Activated CD8-positive, alpha-beta memory T cell treated with anti-CD3 and anti-CD28 coated beads, Interleukin-2, amount 50 U/mL, for 24 hours (primary cell): ENCODE data around the gene MROH9.
"Not testable (repeated sequence)": the region's sequence is repeated elsewhere in the genome, so short reads cannot be mapped to it uniquely, and the experiment has no call there.

Experiments used
- DNase-seq: peaks from one replicate; pipeline ENCODE4 v3.0.0-alpha.2; 2020; ENCODE audit errors: extremely low read depth

Gene MROH9, protein sequence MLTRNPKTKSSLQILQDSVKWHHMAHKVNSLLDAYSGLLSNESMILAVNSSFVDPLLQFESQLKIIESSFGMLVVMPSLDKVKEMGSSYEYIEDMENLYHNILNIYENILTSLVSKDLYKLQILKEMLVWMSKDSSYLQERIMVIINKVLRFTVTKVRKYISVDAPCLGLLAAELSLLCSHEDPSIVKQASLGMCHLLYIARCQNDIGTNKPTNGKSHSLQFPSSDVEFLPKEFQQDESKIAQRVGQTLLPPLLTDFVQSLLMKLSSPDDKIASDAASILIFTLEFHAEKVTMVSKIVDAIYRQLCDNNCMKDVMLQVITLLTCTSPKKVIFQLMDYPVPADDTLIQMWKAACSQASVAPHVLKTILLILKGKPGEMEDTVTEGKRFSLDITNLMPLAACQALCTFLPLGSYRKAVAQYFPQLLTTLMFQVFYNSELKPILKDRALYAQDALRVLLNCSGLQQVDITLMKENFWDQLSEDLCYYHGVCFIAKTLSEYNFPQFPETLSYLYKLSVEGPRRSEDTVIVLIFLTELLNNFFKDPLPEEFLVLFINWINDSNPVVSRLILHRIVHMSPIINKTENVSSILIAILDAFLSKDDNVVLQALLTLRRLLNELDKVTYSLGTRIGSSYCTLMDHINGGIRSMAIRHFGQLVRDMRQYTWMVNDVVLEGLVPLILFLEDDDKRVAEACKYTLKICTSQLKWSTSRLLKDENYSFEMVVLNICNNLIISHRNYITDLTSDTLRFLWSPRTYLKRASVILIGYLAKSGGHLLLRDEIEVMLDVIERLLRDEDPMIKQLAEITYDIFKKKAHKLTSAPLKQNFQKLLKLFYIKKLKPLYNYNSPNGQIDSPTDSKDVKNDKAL

DNA sequence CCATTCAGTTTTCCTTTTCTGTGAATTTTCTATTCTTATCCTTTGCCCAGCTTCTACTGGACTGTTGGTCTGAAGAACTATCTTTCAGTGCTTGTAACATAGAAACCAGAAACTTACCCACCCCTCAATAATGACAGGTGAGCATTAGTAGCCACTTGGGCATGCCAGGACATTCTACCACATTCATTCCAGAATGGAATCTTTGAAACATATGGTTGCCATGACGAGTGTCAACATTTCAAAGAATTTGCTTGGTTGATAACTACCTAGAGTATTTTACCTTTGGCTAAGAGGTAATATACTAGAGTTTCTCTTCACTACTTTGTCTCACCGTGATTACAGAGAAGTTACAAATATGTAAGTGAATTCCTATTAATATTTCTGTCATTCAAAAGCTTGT is at the start of gene MROH9:
Gene MROH9, plus strand, starts transcription at position 304 of the 400 bp plus-strand sequence. CDS start 10,023 bp downstream, outside the sequence.
- no peak for DNase-seq

DNA sequence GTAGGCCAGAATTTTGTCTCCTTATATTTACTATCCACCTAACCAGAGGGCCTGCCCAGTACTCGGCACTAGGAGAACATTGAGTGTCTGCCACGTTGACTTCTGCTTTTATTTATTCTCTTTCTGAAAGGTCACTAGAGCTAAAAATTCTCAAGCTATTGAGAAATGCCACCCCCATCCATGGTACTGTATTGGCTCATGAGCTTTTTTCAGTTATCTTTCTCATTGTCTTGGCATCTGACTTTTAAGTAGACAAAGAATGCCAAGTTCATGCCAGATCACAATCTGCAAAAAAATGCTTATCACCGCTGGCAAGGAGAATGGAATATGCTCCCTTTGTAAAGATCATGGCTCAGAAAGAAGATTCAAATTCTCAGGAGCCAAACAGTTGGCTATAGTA is 49.8 kb upstream of the MROH9 start:
- no peak for DNase-seq

DNA sequence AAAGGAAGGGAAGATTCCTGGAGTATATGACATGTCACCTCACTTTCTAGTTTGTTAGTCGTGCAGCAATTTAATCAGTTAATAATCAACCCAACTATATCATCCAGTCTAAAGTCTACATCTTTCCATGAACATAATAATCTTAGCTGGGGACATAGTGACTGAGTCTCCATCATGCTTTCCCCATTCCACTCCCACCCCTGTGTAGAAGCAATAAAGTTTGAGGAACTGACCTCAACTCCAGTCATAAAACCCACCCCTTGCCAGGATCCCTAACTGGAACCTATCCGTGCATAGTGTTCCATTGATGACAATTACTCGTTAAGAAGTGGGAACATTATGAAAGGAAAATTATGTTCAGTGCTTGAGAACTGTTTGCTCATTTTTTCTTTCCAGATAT is 48.9 kb upstream of the MROH9 start:
- no peak for DNase-seq

DNA sequence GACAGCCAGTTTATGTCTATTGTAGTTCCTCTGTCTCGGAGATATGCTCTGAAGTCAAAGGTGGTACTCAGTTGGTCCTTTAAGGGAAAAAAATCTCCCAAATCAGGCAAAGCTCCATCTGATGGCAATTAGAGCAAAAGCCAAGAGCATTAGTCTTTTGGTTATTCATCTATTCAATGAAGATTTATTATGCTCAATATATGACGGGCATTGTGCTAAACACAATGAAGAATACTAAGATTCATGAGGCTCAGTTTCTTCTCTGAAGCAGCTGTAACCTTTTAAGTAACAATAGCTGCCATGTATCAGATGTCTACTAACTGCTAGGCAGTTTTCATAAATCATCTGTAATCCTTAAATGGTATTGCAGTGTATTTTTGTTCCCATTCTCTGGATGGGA is 47.6 kb upstream of the MROH9 start:
- no peak for DNase-seq

DNA sequence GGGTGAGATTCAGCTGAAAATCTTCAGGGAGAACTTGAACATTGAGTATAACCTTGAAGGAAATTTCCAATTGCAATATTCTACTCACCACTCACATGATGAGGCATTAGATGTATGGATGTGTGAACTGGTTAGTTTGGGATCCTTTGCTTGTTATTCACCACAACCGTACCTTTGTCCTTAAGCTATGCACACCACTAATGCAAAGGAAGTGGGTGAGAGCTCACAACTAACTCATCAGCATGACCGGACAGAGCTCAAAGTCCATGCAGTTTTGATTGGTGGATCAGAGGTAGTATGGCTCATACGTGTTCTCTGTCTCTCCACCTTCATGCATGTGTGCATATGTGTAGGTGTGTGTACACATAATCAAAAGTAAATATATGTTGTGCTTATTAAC is 43.5 kb upstream of the MROH9 start:
- no peak for DNase-seq

DNA sequence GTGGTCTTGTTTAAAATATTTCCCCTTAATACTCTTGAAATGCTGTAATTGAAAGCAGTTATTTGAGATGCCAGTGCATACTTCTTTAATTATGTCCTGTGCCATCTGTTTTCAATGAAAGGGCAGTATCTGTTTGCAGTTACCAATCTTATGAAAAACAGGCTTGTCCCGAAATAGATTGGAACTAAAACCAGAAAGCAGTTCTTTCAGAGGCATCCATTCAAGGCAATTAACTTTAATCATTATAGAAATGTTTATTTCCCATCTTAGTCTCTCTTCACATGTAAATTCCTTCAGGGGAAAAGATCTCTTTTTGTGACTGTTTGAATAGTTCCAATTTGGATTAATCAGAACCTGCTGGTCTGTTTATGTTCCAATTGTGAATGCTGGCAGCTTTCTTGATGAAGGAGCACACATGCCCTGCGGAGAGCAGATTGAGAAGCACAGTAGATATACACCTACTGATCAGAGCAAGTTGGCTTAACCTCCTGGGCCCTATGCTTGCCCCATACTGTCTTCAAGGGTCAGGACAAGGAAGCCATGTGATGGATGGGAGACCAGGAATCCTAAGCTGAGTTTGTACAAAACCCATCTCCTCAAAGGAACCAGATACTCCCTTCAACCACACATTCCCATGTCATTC is 41.6 kb upstream of the MROH9 start:
- no peak for DNase-seq

DNA sequence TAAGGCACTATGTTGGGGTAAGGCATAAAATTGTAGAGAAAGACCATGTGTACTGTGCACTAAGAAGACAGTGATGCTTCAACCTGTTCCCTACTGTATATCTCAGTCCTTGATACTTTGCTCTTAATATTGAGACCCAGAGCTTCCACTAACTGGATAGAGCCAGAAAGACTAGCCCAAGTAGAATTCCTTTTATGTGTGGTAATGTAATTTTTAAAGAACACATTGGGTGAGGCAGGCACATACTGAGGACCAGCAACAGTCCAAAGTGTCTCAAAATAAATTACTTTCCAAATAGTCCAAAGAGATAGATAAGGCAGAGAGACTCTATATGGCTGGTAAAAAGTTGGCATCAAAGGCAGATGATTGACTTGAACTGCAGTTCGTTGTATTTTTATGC is 31.4 kb upstream of the MROH9 start:
- no peak for DNase-seq

DNA sequence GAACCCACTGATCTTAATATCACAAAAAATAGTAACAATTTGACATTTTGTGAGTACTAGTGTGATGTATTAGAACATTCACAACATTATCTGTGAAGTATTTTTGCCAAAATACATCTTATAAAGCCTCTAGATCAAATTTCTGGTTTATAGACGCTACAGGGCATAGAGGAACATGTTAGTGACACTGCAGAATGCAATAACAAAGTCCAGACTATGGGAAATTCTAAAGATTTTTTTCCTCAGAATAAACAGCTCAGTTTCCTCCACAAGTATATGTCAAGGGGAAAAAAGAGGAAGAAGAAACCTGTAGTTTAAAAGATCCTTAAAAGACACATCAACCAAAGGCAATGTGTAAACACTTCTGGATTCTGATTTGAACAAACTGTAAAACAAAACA is 26.4 kb upstream of the MROH9 start:
- DNase-seq: no peak

DNA sequence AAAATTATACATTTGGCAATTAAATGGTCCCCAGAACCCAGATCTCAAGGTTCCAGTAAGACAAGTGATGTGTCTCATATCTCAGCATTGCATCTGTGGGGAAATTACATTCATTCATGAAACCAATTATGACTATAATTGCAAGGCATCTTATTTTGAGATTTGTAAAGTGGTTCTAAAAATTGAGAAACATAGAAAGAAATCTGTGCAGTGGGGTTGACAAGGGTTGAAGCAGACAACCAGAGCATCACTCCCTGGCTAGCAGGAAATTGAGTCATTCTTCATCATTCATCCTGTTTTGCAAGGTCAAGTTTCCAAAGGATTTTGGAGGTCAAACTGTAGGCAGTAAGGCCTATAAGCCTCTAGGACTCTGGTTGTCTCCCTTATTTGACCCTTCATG is 25.1 kb upstream of the MROH9 start:
- DNase-seq: no peak

DNA sequence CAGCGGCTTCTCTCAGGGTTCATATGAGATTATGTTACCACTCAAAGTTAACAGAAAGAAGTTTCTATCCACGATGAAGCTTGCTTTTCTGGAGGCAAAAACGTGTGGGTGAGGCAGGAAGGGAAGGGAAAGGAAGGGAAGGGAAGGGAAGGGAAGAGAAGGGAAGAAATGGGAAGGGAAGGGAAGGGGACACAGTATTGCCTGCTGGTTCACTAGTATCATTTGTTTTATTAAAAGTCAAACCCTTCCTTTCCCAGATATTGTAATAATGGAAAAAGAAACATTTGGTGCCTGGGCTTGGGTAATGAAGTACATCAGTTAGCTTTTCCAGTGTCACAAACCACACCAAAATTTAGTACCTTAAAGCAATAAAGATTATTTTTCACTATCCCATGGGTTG is 18.0 kb upstream of the MROH9 start:
- no peak for DNase-seq

DNA sequence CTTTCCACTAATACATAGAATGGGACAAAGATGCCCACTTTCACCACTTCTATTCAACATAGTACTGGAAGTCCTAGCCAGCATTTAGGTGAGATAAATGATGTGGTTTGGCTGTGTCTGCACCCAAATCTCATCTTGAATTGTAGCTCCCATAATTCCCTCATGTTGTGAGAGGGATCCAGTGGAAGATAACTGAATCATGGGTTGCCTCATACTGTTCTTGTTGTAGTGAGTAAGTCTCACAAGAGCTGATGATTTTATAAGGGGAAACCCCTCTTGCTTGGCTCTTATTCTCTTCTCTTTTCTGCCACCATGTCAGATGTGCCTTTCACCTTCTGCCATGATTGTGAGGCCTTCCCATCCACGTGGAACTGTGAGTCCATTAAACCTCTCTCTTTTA is 10.7 kb upstream of the MROH9 start:
- not testable (repeated sequence) for DNase-seq

DNA sequence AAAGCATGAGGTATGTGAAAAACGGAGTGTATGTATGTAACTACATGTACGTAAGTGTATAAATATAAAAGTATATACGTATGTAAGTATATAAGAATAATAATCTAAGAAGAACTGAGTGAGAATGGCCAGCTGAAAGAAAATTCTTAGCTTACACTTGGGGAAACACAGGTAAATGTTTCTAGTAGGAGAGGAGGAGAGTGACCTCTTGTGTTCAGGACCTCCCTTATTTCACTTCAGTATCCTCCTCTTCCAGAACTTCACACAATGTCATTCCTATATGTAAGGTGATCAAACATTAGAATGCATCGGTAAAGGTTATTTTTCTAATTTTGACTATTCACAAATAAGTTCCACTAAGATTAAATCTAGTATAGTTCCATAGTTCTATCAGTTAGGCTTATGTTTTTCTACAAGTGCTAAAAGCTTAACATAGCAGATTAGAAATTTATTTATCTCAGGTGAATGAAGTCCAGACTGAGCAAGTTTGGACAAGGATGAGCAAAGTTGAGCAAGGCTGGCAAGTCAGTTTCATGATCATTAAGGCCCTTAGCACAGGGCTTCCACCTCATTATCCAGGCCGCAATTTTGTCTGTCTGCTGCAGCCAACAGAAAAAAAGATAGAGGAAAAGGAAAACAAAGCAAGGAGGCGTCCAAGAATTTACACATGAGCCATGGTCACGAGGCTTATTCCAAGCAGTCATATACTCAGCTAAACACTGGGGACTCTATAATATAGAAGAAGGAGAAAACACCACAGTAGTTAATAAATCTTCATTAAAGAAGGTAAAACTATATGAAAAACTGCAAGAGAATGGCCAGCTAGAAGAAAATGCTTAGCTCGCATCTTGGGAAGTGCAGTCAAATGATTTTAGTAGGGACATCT is 7.1 kb upstream of the MROH9 start:
- no peak for DNase-seq

DNA sequence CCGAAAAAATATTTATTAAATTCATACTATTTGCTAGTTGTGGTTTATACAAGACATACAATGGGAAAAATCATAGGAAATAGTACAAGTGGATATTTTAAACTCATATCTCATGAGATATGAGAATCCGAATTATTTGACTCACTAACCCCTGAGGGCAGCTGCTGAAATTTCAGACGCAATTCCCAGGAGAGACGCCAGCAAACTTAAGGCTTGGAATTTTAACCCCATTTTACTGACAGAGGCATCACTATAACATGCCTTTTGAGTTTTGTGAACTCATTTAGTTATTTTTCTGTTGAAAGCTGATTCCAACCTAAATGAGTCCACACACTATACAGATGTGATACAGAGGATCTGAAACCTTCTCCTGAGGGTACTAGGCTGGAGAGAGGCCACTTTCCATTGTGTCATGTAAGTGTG is 5.9 kb upstream of the MROH9 start:
- DNase-seq: no peak

DNA sequence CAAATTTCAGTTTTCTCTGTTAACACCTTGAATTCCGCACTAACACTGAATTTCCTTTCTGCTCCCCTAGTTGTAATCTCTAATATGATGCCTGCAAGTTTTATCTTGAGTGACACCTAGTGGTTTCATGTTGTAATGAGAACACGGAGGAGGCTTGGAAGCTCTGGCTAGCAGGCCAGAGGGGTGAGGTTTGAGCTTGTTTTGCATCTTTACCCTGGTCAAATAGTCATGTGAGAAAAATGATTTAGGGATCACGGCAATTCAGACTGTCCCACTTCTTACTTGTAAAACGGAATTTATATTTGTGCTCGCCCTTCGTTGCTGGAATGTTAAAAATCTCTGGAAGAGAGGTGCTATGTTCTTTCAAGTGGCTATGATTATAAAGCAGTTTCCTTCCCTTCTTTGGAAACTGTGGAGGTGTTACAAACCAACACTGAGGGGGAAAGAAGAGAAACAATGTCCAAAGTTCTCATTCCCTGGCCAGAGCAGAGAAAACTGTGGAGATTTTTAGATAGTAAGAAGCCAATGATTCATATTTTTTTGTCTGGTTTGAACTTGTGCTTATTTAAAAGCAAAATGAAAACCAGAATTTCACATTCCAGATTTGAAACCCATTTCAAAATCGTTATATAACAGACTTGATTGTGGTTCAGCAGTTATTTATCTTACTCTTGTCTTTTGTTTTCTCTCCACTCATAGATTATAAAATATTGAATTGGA is 5.3 kb upstream of the MROH9 start:
- DNase-seq: no peak

DNA sequence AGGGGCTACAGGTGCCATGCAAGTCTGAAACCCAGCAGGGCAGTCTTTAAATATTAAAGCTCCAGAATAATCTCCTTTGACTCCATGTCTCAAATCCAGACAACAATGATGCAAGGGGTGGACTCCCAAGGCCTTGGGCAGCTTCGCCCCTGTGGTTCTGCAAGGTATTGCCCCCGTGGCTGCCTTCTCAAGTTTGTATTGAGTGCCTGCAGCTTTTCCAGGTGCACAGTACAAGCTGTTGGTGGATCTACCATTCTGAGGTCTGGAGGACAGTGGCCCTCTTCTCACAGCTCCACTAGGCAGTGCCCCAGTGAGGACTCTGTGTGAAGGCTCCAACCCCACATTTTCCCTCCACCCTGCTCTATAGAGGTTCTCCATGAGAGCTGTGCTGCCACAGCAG is 3.7 kb upstream of the MROH9 start:
- DNase-seq: no peak

DNA sequence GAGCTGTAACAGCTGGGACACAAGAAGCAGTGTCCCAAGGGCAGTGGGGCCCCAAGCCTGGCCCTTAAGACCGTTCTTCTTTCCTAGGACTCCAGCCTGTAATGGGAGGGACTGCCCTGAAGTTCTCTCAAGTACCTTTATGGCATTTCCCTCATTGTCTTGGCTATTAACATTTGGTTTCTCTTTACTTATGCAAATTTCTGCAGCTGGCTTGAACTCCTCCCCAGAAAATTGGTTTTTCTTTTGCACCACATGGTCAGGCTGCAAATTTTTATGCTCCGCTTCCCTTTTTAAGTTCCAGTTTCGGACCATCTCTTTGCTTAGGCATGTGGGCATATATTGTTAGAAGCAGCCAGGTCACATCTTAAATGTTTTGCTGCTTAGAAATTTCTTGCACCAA is 3.1 kb upstream of the MROH9 start:
- no peak for DNase-seq

DNA sequence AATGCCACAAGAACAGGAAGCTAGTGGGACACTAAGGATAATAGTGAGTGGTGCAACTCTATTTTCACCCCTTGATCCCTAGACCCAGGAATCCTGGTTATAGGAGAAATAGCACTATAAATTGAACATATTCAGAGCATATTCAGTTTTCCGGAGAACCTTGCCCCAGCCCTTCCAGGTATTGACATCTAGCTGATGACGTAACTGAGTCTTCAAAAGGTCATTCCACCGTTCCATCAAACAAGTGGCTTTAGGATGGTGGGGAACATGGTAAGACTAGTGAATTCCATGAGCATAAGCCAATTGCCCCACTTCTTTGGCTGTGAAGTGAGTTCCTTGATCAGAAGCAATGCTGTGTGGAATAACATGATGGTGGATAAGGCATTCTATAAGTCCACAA is 2.9 kb downstream of the MROH9 start:
- no peak for DNase-seq

DNA sequence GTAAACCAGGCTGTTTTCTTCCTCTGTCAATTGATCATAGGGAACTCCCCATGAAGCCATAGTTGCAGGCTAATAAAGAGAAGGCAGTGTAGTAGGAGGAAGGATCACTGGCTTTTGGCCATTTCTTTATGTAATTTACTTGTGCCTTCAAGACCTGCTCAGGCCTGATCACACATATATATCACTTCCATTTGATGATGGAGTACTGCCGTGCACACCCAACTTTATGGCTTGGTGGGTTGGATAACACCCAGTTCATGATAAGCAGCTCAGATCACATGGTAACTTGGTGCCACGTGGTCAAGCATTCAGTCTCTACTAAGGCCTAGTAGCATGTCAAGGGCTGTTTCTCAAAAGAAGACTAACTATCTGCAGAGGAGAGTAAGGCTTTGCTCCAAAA is 4.1 kb downstream of the MROH9 start:
- DNase-seq: no peak

DNA sequence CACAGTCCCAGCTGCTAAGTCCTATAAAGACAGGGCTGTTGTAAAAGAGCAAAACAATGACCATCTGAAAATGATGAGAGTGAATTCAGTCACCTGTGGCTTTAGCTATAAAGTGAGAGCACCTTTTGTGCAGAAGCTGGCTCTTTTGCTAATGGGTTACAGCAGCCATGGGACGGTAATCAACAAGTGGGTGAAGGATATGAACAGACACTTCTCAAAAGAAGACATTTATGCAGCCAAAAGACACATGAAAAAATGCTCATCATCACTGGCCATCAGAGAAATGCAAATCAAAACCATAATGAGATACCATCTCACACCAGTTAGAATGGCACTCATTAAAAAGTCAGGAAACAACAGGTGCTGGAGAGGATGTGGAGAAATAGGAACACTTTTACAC is 16.4 kb downstream of the MROH9 start:
- not testable (repeated sequence) for DNase-seq

DNA sequence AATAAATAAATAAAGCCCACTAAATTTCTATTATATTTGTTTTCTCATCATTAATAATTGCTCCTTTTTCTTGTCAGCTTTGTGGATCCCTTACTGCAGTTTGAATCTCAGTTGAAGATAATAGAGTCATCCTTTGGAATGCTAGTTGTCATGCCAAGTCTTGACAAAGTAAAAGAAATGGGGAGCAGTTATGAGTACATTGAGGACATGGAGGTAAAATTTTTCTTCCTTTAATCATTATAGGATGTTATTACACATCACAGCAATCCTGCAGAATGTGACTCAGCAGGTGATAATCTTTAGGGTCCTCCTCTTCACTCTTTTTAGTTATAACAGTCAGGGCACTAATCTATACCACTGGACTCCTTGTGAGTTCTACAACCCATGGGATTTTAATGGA is 24.1 kb downstream of the MROH9 start:
- DNase-seq: no peak

DNA sequence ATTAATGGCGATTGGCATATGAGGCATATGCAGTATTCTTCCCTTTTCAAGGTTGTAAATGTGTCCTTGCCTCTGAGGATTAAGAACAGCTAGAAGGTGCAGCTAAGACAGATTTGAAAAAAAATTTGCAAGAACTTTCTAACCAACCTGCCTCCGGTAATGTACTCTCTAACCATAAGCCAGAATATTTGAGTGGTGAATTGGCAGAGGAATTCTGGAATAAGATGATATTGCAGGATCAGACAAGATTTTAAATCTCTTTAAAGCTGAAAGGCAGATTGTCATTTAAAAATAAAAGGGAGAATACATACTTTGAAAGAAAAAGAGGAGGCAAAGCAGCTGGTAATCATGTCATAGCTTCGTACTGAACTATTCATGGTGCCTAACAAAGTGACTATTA is 29.2 kb downstream of the MROH9 start:
- no peak for DNase-seq
